Keratinocyte (primary cell): ENCODE results near the gene DRAM2. TPM values are rescaled to one million over a fixed set of nuclear protein-coding genes. Genes with fewer than 3 reads are reported as not detected.

Experiments used
- DNase-seq: peaks from one replicate; pipeline ENCODE4 v3.0.0-alpha.2; 2011; ENCODE audit warnings: low read depth, missing footprints, low spot score
- FAIRE-seq: peaks from 2 replicates; lab custom pipeline; 2011; peaks lifted over from hg19 to GRCh38; lab: Jason Lieb, UNC
- H2AFZ ChIP-seq: 2 replicates; pipeline ENCODE4 v1.6.0; 2012; ENCODE audit warnings: low read length, control low read depth, inconsistent platforms; ENCODE audit not compliant: control insufficient read depth
- H3K27ac ChIP-seq: 2 replicates; pipeline ENCODE4 v1.5.1; 2011; ENCODE audit warnings: low read length; ENCODE audit not compliant: control insufficient read depth, insufficient read depth
- H3K27me3 ChIP-seq: 3 replicates; pipeline ENCODE4 v1.6.0; 2011; ENCODE audit warnings: low read length; ENCODE audit not compliant: control insufficient read depth, insufficient read depth; ENCODE audit errors: extremely low read depth
- H3K36me3 ChIP-seq, 2 experiments: 2 replicates in 1 of 2; 3 replicates in 1 of 2; pipeline ENCODE4 v1.5.1; 2011; ENCODE audit warnings: low read length in 2 of 2, mild to moderate bottlenecking in 1 of 2; ENCODE audit not compliant: control insufficient read depth in 2 of 2, insufficient read depth in 2 of 2; ENCODE audit errors: extremely low read depth in 1 of 2
- H3K4me1 ChIP-seq: 3 replicates; pipeline ENCODE4 v1.5.1; 2011; ENCODE audit warnings: low read length; ENCODE audit not compliant: control insufficient read depth, insufficient read depth; ENCODE audit errors: extremely low read depth
- H3K4me2 ChIP-seq: 3 replicates; pipeline ENCODE4 v1.6.0; 2011; ENCODE audit warnings: low read depth, low read length; ENCODE audit not compliant: control insufficient read depth, insufficient read depth; ENCODE audit errors: extremely low read depth
- H3K4me3 ChIP-seq, 3 experiments: fragments of 200-600 bp in 1 of 3; sonication (generic) in 1 of 3; 2 replicates in 2 of 3; 3 replicates in 1 of 3; pipeline ENCODE4 v1.5.1; 2011 to 2016; ENCODE audit warnings: low read length in 3 of 3, mild to moderate bottlenecking in 3 of 3, control low read depth in 2 of 3, inconsistent platforms in 1 of 3, low read depth in 1 of 3, mixed read lengths in 1 of 3, mixed run types in 1 of 3, moderate library complexity in 1 of 3; ENCODE audit not compliant: control insufficient read depth in 2 of 3, insufficient read depth in 2 of 3; ENCODE audit errors: extremely low read depth in 1 of 3
- H3K79me2 ChIP-seq: 2 replicates; pipeline ENCODE4 v1.6.0; 2012; ENCODE audit warnings: low read length; ENCODE audit not compliant: control insufficient read depth, insufficient read depth
- H3K9ac ChIP-seq: 3 replicates; pipeline ENCODE4 v1.6.0; 2011; ENCODE audit warnings: low read length; ENCODE audit not compliant: control insufficient read depth, insufficient read depth; ENCODE audit errors: extremely low read depth
- H3K9me1 ChIP-seq: 3 replicates; pipeline ENCODE4 v1.6.0; 2011; ENCODE audit warnings: low read length; ENCODE audit not compliant: control insufficient read depth, insufficient read depth; ENCODE audit errors: extremely low read depth
- H3K9me3 ChIP-seq: 2 replicates; pipeline ENCODE4 v1.5.1; 2012; ENCODE audit warnings: low read depth, low read length; ENCODE audit not compliant: control insufficient read depth
- H4K20me1 ChIP-seq: 3 replicates; pipeline ENCODE4 v1.6.0; 2011; ENCODE audit warnings: low read length; ENCODE audit not compliant: control insufficient read depth, insufficient read depth; ENCODE audit errors: extremely low read depth
- CTCF ChIP-seq, 3 experiments: IDR thresholded peaks in 1 of 3; conservative IDR thresholded peaks in 1 of 3; optimal IDR thresholded peaks in 1 of 3; 2 replicates in 2 of 3; 3 replicates in 1 of 3; pipeline versions ENCODE3 to v1.5.1; 2011; ENCODE audit warnings: low read length in 3 of 3, mild to moderate bottlenecking in 3 of 3, moderate library complexity in 2 of 3, control low read depth in 1 of 3, inconsistent platforms in 1 of 3; ENCODE audit not compliant: insufficient read depth in 2 of 3; ENCODE audit errors: extremely low read depth in 1 of 3
- EZH2 ChIP-seq: IDR thresholded peaks from one replicate; pipeline ENCODE4 v1.6.1; 2012; ENCODE audit warnings: inconsistent platforms, mild to moderate bottlenecking, low read length, moderate library complexity
- dilution Hi-C: fragments of 300-500 bp; cut with MboI; formaldehyde crosslinking; loops from one replicate; pipeline ENCODE4 v1.7.0; 2020; ENCODE audit warnings: low sequenced_read_pairs; ENCODE audit not compliant: extremely low pct_ligation_motif_present
- polyA plus RNA-seq, 5 experiments: library from polyadenylated mRNA; depleted of rRNA in 3 of 5; stranded (reverse) in 3 of 5; stranded (forward) in 1 of 5; unstranded in 1 of 5; fragments of >200 nt; gene quantifications; 1 replicate in 1 of 5; 2 replicates in 3 of 5; 3 replicates in 1 of 5; pipeline versions ENCODE4 v1.2.1 to v1.2.3, GENCODE V29; 2011 to 2012; ENCODE audit warnings: missing spikeins in 2 of 5, low read depth in 1 of 5, low replicate concordance in 1 of 5

DRAM2 gene
- polyA plus RNA-seq, 1 donor (not counting 4 experiments of a cell fraction or from before 2014, with no cell fraction given), result 118 TPM

DNA sequence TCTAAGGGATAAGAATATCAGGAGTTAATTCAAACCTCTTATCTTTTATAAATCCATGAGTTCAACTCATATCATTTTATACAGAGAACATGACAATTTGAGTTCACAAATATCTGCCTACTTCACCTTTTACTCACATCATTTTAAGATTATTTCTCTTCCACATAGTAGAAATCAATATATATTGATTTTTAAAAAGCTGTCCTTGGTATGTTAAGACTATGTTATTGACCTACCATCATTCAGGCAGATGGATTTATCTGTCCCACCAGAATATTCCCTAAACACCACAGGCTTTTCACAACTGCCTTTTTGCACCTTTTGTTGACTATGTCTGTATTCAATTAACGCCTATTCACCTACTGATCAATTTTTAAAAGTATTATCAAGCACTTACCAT, 13.5 kb downstream of the DRAM2 start:
- dilution Hi-C loops, result no loop called here
- no peak overlapping the region for H2AFZ ChIP-seq
- no peaks in the 10 kb centered on the region for H3K27me3 ChIP-seq
- H3K9me1 ChIP-seq, result no peaks in the 10 kb centered on the region
- DNase-seq (no peak), FAIRE-seq (no peak)
- no peaks in the 10 kb centered on the region for H4K20me1 ChIP-seq
- H3K9ac ChIP-seq, result no peak overlapping the region
- H3K4me2 ChIP-seq, result no peak overlapping the region
- TF ChIP-seq CTCF (optimal IDR thresholded peaks at IDR 0.05 in 1 of 3, IDR thresholded peaks at IDR 0.05 in 1 of 3, conservative IDR thresholded peaks at IDR 0.05 in 1 of 3; ENCODE audit: extremely low read depth in 1 of 3, insufficient read depth in 2 of 3, low read length in 3 of 3) (no peak), EZH2 (no peak)
- peaks cover 0 to 7% of the 10 kb centered on the region in 2 experiments for H3K36me3 ChIP-seq
- H3K9me3 ChIP-seq, result no peaks in the 10 kb centered on the region
- H3K4me3 ChIP-seq, result no peak overlapping the region
- H3K27ac ChIP-seq, result no peak overlapping the region
- H3K4me1 ChIP-seq, result no peaks in the 10 kb centered on the region
- H3K79me2 ChIP-seq, result no peaks in the 10 kb centered on the region

GRCh38 chr1:111116496-111116895, 23.4 kb downstream of the DRAM2 start:
- no peak for DNase-seq
- Histone ChIP-seq H3K4me2 (no peak overlapping the region), H2AFZ (no peak overlapping the region), H3K4me1 (no peaks in the 10 kb centered on the region), H4K20me1 (no peaks in the 10 kb centered on the region), H3K27ac (no peak overlapping the region), H3K36me3 (peaks cover 0 to 5% of the 10 kb centered on the region in 2 experiments), H3K9me1 (no peaks in the 10 kb centered on the region), H3K4me3 (no peak overlapping the region), H3K79me2 (no peaks in the 10 kb centered on the region), H3K9me3 (no peaks in the 10 kb centered on the region), H3K27me3 (no peaks in the 10 kb centered on the region), H3K9ac (no peak overlapping the region)
- FAIRE-seq, result no peak
- dilution Hi-C loops, result no loop called here
- no peak for TF ChIP-seq EZH2
- TF ChIP-seq CTCF (optimal IDR thresholded peaks at IDR 0.05 in 1 of 3, IDR thresholded peaks at IDR 0.05 in 1 of 3, conservative IDR thresholded peaks at IDR 0.05 in 1 of 3; ENCODE audit: extremely low read depth in 1 of 3, insufficient read depth in 2 of 3, low read length in 3 of 3), result no peak
